ENCODE measurements around the gene VWA2. TPM values are rescaled to one million over a fixed set of nuclear protein-coding genes. Genes with fewer than 3 reads are reported as not detected.

Gene VWA2
- total RNA-seq, 4 donors from 2014 or later, result 2.5 to 22.6 TPM; not detected in 2

DNA sequence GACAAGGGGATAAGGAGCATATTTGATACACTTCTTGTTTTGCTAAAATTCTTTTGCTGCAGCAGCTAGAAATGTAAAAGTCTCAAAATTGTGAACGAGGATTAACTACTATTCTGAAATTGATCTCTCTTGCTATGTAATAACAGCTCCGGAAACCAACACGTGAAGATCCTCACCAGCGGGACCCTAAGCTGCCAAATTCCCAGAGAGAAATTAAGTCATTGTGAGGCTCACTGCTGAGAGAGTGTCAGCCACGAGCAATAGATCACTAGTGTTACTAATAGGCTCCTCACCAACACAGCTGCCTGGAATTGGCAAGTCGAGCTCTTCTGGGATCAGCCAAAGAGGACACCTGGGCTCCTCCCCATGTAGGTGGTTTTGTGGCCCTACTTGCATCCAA lies 5.6 kb upstream of the VWA2 start:
- Histone ChIP-seq H3K27me3 (no peaks in the 10 kb centered on the region), H3K9me3 (no peaks in the 10 kb centered on the region), H3K4me1 (no peaks in the 10 kb centered on the region), H3K4me3 (no peak overlapping the region), H3K27ac (no peak overlapping the region), H3K36me3 (no peaks in the 10 kb centered on the region)
- TF ChIP-seq POLR2A (IDR thresholded peaks at IDR 0.05), result no peak
- TF ChIP-seq, protein P1, sequence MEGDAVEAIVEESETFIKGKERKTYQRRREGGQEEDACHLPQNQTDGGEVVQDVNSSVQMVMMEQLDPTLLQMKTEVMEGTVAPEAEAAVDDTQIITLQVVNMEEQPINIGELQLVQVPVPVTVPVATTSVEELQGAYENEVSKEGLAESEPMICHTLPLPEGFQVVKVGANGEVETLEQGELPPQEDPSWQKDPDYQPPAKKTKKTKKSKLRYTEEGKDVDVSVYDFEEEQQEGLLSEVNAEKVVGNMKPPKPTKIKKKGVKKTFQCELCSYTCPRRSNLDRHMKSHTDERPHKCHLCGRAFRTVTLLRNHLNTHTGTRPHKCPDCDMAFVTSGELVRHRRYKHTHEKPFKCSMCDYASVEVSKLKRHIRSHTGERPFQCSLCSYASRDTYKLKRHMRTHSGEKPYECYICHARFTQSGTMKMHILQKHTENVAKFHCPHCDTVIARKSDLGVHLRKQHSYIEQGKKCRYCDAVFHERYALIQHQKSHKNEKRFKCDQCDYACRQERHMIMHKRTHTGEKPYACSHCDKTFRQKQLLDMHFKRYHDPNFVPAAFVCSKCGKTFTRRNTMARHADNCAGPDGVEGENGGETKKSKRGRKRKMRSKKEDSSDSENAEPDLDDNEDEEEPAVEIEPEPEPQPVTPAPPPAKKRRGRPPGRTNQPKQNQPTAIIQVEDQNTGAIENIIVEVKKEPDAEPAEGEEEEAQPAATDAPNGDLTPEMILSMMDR (IDR thresholded peaks at IDR 0.05), result no peak
- intact Hi-C loops (cut with DNase I; ENCODE audit: low total_unique reads), result no loop called here
- no peak for DNase-seq

DNA sequence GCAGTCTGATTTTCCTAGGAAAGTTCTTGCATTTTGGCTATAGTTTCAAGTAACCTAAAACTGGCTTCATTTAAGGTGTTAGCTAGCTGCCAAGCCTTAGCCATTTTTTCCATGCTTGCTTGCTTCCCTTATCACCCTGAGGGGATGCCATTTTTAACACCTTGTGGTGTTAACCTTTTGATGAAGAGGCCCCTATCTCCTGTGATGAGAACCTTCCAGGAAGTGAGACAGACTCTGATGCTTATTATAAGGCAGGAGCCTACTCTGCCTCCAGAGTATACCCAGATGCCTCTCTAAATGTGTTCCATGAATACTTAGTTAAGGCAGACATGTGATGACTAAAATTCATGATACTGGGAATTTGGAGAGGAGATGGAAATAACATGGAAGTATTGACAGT lies 4.9 kb upstream of the VWA2 start:
- H3K4me1 ChIP-seq, result peaks cover 0 to under 1% of the 10 kb centered on the region in 2 donors
- TF ChIP-seq, protein P1 (IDR thresholded peaks at IDR 0.05), result no peak
- no peak for TF ChIP-seq POLR2A (IDR thresholded peaks at IDR 0.05)
- intact Hi-C loops (cut with DNase I; ENCODE audit: low total_unique reads), result no loop called here
- no peaks in the 10 kb centered on the region for H3K9me3 ChIP-seq
- H3K27me3 ChIP-seq, result peaks cover under 1 to 6% of the 10 kb centered on the region in 2 donors
- H3K27ac ChIP-seq, result no peak overlapping the region
- DNase-seq, result no peak
- H3K4me3 ChIP-seq, result no peak overlapping the region
- H3K36me3 ChIP-seq, result no peaks in the 10 kb centered on the region

DNA sequence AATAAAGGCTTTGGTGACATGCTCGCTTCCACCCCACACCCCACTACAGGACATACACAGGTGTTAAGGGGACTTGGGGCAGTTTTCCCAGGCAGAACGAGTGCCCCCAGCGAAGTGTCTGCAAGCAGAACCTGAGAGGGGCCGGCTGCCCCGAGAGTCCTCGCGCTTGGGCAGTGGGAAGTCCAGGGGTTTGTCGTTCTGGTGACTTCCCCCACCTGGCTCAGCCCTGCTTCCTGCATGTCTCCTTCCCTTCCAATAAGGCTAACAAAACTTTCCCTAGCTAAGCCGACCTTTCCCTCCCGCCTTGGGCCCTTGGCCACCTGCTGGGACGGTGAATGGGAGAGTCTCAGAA lies 916 bp downstream of the VWA2 start:
- intact Hi-C loops (cut with DNase I; ENCODE audit: low total_unique reads), result no loop called here
- no peak overlapping the region for H3K27ac ChIP-seq
- peaks cover 0 to 5% of the 10 kb centered on the region in 2 donors for H3K4me1 ChIP-seq
- H3K27me3 ChIP-seq, result peaks cover 8 to 13% of the 10 kb centered on the region in 2 donors
- DNase-seq, result no peak
- H3K36me3 ChIP-seq, result no peaks in the 10 kb centered on the region
- no peaks in the 10 kb centered on the region for H3K9me3 ChIP-seq
- no peak overlapping the region for H3K4me3 ChIP-seq
- TF ChIP-seq, protein P1 (IDR thresholded peaks at IDR 0.05), result no peak
- TF ChIP-seq POLR2A (IDR thresholded peaks at IDR 0.05), result no peak

DNA sequence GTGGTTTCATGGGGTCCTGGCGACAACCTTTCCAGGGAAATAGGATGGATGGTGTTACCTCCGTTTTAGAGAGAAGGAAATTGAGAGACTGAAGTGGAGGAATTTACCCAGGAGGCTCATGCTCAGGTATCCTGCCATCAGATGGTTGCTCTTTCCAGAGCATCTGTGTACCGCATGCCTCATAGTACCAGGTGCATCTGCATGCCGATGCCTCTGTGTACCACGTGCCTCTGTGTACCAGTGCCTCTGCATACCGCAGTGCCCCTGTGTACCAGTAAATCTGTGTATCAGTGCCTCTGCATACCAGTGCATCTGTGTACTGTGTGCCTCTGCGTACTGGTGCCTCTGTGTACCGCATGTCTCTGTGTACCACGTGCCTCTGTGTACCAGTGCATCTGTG lies 3.2 kb downstream of the VWA2 start:
- Histone ChIP-seq H3K4me1 (peaks cover 0 to 5% of the 10 kb centered on the region in 2 donors), H3K9me3 (no peaks in the 10 kb centered on the region), H3K4me3 (no peak overlapping the region), H3K27ac (no peak overlapping the region), H3K27me3 (peaks cover 8 to 13% of the 10 kb centered on the region in 2 donors), H3K36me3 (no peaks in the 10 kb centered on the region)
- no peak for DNase-seq
- intact Hi-C loops (cut with DNase I; ENCODE audit: low total_unique reads), result no loop called here
- TF ChIP-seq, protein P1 (IDR thresholded peaks at IDR 0.05), result no peak
- TF ChIP-seq POLR2A (IDR thresholded peaks at IDR 0.05), result no peak

DNA sequence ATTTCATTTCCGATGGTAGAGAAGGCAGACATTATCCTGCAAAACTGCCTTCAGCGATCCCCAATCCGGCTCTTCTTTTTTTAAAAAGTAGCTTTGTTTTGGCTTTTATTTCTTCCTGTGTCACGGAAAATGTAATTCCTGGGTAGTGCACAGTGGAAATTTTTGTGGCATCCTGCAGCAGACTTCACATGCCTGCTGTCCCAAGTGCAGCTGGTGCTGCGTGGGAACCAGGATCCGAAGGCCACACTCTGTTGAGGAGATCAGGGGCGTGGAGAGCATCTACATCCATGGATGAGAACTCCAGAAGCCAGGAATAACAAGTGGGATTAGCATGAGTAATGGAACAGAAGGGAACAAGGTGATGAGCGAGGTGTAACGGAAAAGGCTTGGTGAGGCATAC lies 4.6 kb downstream of the VWA2 start:
- H3K4me3 ChIP-seq, result no peak overlapping the region
- no peak for TF ChIP-seq POLR2A (IDR thresholded peaks at IDR 0.05)
- TF ChIP-seq, protein P1 (IDR thresholded peaks at IDR 0.05), result no peak
- peaks cover 0 to 5% of the 10 kb centered on the region in 2 donors for H3K4me1 ChIP-seq
- intact Hi-C loops (cut with DNase I; ENCODE audit: low total_unique reads), result no loop called here
- H3K27me3 ChIP-seq, result peaks cover 8 to 12% of the 10 kb centered on the region in 2 donors
- H3K9me3 ChIP-seq, result no peaks in the 10 kb centered on the region
- H3K27ac ChIP-seq, result no peak overlapping the region
- no peaks in the 10 kb centered on the region for H3K36me3 ChIP-seq
- DNase-seq, result no peak

Measured in uterus (tissue), 4 donors.